HL-60 (cell line): ENCODE measurements around the gene KANSL1.
A peak's percentile ranks its signal among the peaks of the same experiment; 100 is the strongest.
"Not testable (repeated sequence)": the region's sequence is repeated elsewhere in the genome, so short reads cannot be mapped to it uniquely, and the experiment has no call there.

Source experiments
- DNase-seq, 2 experiments: peaks; one replicate each; pipeline ENCODE4 v3.0.0-alpha.2; 2010 to 2020; ENCODE audit warnings: low read depth in 1 of 2, low spot score in 1 of 2
- H3K27ac ChIP-seq: fragments of 250-450 bp; sonication (Bioruptor Pico); replicated peaks from 2 replicates; pipeline ENCODE4 v1.5.1; 2020; ENCODE audit warnings: mild to moderate bottlenecking, moderate library complexity
- H3K27me3 ChIP-seq: fragments of 250-450 bp; sonication (Bioruptor Pico); 2 replicates; pipeline ENCODE4 v1.5.1; 2021; ENCODE audit warnings: mild to moderate bottlenecking, moderate library complexity; ENCODE audit not compliant: insufficient read depth, poor library complexity, severe bottlenecking
- H3K4me3 ChIP-seq: replicated peaks from 2 replicates; pipeline ENCODE4 v1.5.1; 2011; ENCODE audit warnings: mild to moderate bottlenecking, control low read depth, low read length; ENCODE audit not compliant: insufficient read depth
- CTCF ChIP-seq: IDR thresholded peaks from one replicate; pipeline ENCODE4 v1.5.1; 2011; ENCODE audit warnings: low read length, control low read depth, inconsistent platforms; ENCODE audit not compliant: insufficient read depth
- GABPA ChIP-seq: IDR thresholded peaks from 2 replicates; pipeline ENCODE4 v1.6.1; 2012; ENCODE audit warnings: low read depth
- POLR2AphosphoS5 ChIP-seq: IDR thresholded peaks from 2 replicates; pipeline ENCODE4 v1.6.1; 2012; ENCODE audit warnings: low read depth
- REST ChIP-seq: IDR thresholded peaks from 2 replicates; pipeline ENCODE4 v1.6.1; 2012; ENCODE audit warnings: low read depth; ENCODE audit not compliant: insufficient replicate concordance
- SPI1 ChIP-seq: IDR thresholded peaks from 2 replicates; pipeline ENCODE4 v1.6.1; 2012; ENCODE audit warnings: low read depth, mild to moderate bottlenecking, borderline replicate concordance

KANSL1 gene

DNA sequence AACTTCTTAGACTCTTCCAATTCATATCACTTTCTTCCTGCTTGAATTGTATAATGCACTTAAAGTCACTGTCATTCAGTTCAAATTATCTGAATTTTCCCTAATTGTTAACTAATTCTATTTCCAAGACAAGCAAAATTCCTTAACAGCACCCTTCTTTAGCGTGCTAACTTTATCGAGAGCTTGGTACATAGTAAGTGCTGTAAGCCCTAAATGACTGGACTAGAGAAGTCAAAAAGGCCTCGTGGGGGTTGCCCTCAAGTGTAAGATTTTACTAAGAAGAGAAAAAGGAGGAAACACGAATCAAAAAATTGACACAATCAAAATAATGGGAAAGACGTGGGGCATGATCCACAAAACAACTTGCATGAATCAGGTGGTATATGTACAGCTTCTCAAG lies 11.3 kb downstream of the KANSL1 start:
- Histone ChIP-seq H3K27ac (no peak overlapping the region), H3K27me3 (no peaks in the 10 kb centered on the region), H3K4me3 (no peak overlapping the region)
- no peak for DNase-seq
- TF ChIP-seq SPI1 (no peak), REST (no peak), CTCF (no peak), POLR2AphosphoS5 (no peak), GABPA (no peak)

GRCh38 chr17:46181316-46181715 lies 11.9 kb downstream of the KANSL1 start:
- H3K27ac ChIP-seq: not testable (repeated sequence)

DNA sequence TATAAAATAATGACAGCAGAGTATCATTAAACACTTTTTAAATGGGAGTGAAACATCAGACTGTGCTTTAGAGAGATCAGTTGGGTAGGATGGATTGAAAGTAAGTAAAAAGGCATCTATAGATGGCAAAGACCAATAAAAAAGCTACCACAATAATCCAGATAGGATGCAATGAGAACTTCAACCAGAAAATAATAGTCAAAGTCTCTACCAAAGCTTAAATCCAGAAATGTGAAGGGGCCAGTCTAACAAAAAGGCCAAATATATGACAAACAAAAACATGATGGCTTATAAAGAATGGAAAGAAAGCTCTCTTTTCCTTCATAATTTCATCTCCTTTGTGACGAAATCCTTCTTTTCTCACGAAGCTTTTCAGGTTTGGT lies 12.3 kb downstream of the KANSL1 start:
- peak overlapping the region; percentile 32; the same call in 1 of the 2 replicates for H3K27ac ChIP-seq
- DNase-seq: no peak
- TF ChIP-seq POLR2AphosphoS5 (no peak), SPI1 (no peak), CTCF (no peak), GABPA (no peak), REST (no peak)
- no peak overlapping the region for H3K4me3 ChIP-seq
- no peaks in the 10 kb centered on the region for H3K27me3 ChIP-seq

More at GRCh38 chr17:46181316-46181715, 11.9 kb downstream of the KANSL1 start:
- not testable (repeated sequence) for DNase-seq, H3K4me3 ChIP-seq, H3K27me3 ChIP-seq

DNA sequence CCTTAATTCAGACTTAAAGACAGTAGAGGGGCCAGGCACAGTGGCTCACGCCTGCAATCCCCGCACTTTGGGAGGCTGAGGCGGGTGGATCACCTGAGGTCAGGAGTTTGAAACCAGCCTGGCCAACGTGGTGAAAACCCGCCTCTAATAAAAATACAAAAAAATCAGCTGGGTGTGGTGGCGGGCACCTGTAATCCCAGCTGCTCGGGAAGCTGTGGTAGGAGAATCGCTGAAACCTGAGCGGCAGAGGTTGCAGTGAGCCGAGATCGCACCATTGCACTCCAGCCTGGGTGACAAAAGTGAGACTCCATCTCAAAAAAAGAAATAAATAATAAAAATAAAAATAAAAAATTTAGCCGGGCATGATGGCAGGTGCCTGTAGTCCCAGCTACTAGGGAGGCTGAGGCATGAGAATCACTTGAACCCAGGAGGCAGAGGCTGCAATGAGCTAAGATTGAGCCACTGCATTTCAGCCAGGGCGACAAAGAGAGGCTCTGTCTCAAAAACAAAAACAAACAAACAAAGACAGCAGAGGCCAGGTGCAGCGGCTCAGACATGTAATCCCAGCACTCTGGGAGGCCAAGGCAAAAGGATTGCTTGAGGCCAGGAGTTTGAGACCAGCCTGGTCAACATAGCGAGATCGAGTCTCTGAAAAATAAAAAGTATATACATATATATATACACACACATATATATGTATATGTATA lies 12.9 kb downstream of the KANSL1 start:
- H3K4me3 ChIP-seq, H3K27me3 ChIP-seq, DNase-seq: not testable (repeated sequence)
- peak overlapping the region; percentile 32 for H3K27ac ChIP-seq

DNA sequence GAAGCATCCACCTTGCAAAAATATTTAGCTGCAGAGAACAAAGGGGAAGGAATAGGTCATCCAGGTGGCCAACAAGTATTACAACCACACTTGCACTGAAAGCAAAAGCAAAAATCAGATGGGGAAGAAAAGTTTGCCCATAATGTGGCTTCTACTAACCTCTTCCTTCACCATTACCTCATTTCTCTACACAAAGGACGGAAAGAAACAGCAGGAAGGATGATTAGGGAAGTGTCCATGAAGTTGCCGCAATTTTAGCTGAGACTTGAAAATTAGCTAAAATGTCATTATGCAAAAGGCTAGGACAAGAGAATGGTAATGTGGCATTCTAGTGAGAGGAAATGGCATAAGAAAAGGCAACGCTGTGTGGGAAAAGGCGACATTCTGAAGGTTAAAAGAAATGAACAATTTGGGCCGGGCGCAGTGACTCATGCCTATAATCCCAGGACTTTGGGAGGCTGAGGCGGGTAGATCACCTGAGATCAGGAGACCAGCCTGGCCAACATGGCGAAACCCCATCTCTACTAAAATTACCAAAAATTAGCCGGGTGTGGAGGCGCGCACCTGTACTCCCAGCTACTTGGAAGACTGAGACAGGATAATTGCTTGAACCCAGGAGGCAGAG lies 13.7 kb downstream of the KANSL1 start:
- peak; percentile 93 to 95 for DNase-seq
- no peak; the same call in 1 of the 2 replicates for TF ChIP-seq GABPA
- TF ChIP-seq POLR2AphosphoS5: peak; percentile 86
- TF ChIP-seq SPI1: peak; percentile 99
- TF ChIP-seq CTCF: no peak
- TF ChIP-seq REST: no peak
- no peak overlapping the region; the same call in 1 of the 2 replicates for H3K4me3 ChIP-seq
- peak overlapping the region; percentile 51 for H3K27ac ChIP-seq
- H3K27me3 ChIP-seq: no peaks in the 10 kb centered on the region
